HepG2 (cell line): Measurements from ENCODE around the gene HNRNPA1.

Source experiments
- EZH2 ChIP-seq: conservative IDR thresholded peaks from 2 replicates; pipeline ENCODE4 v1.6.1; 2012; ENCODE audit warnings: mild to moderate bottlenecking, low read depth, low read length, moderate library complexity
- ZNF550 ChIP-seq: sonication (generic); formaldehyde crosslinking; IDR thresholded peaks from 2 replicates; pipeline ENCODE4 v1.4.0; 2020; ENCODE audit warnings: mild to moderate bottlenecking, missing genetic modification reagents, borderline replicate concordance
- TF ChIP-seq, protein P1 (sequence below), 2 experiments: IDR thresholded peaks; 2 replicates each; pipeline ENCODE4 v1.6.1; 2011 to 2012; ENCODE audit warnings: low read length in 2 of 2, borderline replicate concordance in 1 of 2, low read depth in 1 of 2, mild to moderate bottlenecking in 1 of 2, moderate library complexity in 1 of 2

DNA sequence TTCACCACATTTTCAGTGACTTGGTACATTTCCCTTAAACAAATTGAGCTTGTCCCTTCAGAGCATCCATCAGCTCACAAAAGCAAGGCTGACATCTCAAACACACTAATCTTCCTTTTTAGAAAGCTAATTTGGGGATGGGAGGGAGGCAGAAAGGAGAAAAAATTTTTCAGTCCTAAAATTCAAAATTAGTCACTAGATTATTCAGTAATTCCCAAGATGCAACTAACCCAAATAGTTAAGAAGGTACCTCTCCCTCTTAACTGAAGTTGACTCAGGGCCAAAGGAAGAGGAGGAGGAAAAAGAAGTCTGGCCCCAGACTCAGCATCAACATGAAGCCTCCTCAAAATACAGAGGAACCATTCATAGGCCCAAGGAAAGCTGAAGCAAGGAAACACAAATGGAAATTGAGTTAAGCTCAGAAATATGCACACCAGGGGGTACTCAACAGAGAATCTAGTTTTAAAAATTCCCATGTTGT lies 22.3 kb upstream of the HNRNPA1 start:
- TF ChIP-seq, protein P1, sequence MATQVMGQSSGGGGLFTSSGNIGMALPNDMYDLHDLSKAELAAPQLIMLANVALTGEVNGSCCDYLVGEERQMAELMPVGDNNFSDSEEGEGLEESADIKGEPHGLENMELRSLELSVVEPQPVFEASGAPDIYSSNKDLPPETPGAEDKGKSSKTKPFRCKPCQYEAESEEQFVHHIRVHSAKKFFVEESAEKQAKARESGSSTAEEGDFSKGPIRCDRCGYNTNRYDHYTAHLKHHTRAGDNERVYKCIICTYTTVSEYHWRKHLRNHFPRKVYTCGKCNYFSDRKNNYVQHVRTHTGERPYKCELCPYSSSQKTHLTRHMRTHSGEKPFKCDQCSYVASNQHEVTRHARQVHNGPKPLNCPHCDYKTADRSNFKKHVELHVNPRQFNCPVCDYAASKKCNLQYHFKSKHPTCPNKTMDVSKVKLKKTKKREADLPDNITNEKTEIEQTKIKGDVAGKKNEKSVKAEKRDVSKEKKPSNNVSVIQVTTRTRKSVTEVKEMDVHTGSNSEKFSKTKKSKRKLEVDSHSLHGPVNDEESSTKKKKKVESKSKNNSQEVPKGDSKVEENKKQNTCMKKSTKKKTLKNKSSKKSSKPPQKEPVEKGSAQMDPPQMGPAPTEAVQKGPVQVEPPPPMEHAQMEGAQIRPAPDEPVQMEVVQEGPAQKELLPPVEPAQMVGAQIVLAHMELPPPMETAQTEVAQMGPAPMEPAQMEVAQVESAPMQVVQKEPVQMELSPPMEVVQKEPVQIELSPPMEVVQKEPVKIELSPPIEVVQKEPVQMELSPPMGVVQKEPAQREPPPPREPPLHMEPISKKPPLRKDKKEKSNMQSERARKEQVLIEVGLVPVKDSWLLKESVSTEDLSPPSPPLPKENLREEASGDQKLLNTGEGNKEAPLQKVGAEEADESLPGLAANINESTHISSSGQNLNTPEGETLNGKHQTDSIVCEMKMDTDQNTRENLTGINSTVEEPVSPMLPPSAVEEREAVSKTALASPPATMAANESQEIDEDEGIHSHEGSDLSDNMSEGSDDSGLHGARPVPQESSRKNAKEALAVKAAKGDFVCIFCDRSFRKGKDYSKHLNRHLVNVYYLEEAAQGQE (IDR thresholded peaks at IDR 0.05; ENCODE audit: borderline replicate concordance in 1 of 2, low read depth in 1 of 2, low read length in 2 of 2): no peak
- TF ChIP-seq ZNF550 (CRISPR knock-in tag) (no peak), EZH2 (no peak)
